Testis (tissue), 2 donors: Measurements from ENCODE around the gene AMBRA1.

Experiments
- POLR2A ChIP-seq: fragments of 450-650 bp; IDR thresholded peaks from one replicate; pipeline ENCODE4 v1.6.1; 2017; ENCODE audit warnings: antibody characterized with exemption, mild to moderate bottlenecking, moderate library complexity
- TF ChIP-seq, protein P1 (sequence below), 3 experiments: fragments of 450-650 bp in 2 of 3; fragments of 200-600 bp in 1 of 3; sonication (generic) in 1 of 3; IDR thresholded peaks; one replicate each; pipeline ENCODE4 v1.5.1; 2016 to 2019; ENCODE audit warnings: antibody characterized with exemption in 3 of 3, mild to moderate bottlenecking in 2 of 3, moderate library complexity in 1 of 3

DNA sequence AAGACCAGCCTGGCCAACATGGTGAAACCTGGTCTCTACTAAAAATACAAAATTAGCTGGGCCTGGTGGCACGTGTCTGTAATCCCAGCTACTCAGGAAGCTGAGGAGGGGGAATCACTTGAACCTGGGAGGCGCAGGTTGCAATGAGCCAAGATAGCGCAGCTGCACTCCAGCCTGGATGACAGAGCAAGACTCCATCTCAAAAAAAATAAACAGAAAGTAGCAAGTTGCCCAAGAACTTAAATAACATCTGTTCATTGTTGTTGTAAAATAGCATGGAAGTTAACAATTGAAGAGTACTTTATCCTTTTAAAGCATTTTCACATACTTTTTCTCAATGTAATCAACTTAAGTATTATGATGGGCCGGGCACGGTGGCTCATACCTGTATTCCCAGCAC is 5.7 kb downstream of the AMBRA1 start:
- TF ChIP-seq, protein P1, sequence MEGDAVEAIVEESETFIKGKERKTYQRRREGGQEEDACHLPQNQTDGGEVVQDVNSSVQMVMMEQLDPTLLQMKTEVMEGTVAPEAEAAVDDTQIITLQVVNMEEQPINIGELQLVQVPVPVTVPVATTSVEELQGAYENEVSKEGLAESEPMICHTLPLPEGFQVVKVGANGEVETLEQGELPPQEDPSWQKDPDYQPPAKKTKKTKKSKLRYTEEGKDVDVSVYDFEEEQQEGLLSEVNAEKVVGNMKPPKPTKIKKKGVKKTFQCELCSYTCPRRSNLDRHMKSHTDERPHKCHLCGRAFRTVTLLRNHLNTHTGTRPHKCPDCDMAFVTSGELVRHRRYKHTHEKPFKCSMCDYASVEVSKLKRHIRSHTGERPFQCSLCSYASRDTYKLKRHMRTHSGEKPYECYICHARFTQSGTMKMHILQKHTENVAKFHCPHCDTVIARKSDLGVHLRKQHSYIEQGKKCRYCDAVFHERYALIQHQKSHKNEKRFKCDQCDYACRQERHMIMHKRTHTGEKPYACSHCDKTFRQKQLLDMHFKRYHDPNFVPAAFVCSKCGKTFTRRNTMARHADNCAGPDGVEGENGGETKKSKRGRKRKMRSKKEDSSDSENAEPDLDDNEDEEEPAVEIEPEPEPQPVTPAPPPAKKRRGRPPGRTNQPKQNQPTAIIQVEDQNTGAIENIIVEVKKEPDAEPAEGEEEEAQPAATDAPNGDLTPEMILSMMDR (IDR thresholded peaks at IDR 0.05), result no peak
- TF ChIP-seq POLR2A, result no peak
